ENCODE results near the gene KDF1. TPM values are rescaled to one million over a fixed set of nuclear protein-coding genes. Genes with fewer than 3 reads are reported as not detected.

The KDF1 gene
- total and polyA plus RNA-seq, 2 of the 13 experiments (the other 11 are each of a cell fraction or from before 2014, with no cell fraction given) = 1.9 to 4.9 TPM

DNA sequence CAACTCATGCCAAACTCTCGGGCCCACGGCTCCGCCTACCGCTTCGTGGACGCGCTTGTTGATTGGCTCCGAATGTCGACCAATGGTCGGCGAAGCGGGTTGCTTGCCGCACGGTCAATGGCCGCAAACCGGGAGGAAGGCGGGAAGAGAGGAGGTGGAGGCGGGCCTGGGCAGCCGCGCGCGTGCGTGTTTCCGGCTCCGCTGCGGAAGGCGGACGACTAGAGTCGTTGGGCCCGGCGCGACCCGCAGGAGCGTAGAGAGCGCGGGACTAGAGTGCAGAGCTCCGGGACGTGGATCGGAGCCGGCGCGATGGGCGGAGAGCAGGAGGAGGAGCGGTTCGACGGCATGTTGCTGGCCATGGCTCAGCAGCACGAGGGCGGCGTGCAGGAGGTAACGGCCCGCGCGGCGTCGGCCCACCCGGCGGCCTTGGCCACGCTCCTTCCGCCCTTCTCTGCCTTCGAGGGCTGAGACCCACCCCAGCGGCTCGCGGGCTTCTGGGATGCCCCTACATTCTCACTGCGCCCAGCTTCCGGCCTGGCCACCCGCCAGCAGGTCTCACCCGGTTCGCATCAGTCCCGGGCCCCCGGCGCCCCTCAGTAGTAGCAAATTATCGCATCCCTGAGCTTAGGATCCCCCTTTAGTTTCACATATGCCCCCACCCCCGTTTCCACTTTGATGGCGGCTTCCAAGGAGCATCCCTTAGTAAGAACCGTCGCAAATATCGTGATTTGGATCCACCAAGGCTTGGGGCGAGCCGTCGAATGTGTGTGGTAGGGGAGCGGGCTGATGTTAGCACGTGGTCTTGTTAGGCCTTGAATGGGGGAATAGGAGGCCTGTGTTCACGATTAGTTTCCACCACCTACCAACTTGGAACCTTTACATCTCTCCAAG is 38.5 kb downstream of the KDF1 start, which contains the start of gene NUDC (continued):
- TF ChIP-seq MLX (CRISPR knock-in tag; IDR thresholded peaks at IDR 0.05) = 0 out of 2 replicates have a peak, but pooled peaks have one; percentile 11
- TF ChIP-seq ZBED4 (CRISPR knock-in tag; IDR thresholded peaks at IDR 0.05; ENCODE audit: borderline replicate concordance) = no peak
- no peak for TF ChIP-seq GTF3A (CRISPR knock-in tag; conservative IDR thresholded peaks at IDR 0.05)
- TF ChIP-seq FOXM1 (CRISPR knock-in tag; IDR thresholded peaks at IDR 0.05) = no peak
- peak; percentile 89 for TF ChIP-seq KAT8 (CRISPR knock-in tag; IDR thresholded peaks at IDR 0.05)
- TF ChIP-seq, protein P1, sequence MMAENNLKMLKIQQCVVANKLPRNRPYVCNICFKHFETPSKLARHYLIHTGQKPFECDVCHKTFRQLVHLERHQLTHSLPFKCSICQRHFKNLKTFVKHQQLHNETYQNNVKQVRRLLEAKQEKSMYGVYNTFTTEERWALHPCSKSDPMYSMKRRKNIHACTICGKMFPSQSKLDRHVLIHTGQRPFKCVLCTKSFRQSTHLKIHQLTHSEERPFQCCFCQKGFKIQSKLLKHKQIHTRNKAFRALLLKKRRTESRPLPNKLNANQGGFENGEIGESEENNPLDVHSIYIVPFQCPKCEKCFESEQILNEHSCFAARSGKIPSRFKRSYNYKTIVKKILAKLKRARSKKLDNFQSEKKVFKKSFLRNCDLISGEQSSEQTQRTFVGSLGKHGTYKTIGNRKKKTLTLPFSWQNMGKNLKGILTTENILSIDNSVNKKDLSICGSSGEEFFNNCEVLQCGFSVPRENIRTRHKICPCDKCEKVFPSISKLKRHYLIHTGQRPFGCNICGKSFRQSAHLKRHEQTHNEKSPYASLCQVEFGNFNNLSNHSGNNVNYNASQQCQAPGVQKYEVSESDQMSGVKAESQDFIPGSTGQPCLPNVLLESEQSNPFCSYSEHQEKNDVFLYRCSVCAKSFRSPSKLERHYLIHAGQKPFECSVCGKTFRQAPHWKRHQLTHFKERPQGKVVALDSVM (CRISPR knock-in tag; IDR thresholded peaks at IDR 0.05) = no peak
- peak; percentile 24 for TF ChIP-seq XRCC5 (optimal IDR thresholded peaks at IDR 0.05; ENCODE audit: low read length)
- peak; percentile 60 for TF ChIP-seq ZMYM4 (CRISPR knock-in tag; IDR thresholded peaks at IDR 0.05)
- no peak; a peak in 1 of 4 replicates for TF ChIP-seq EP300 (IDR thresholded peaks at IDR 0.05; ENCODE audit: low read depth in 2 of 2, low read length in 2 of 2)
- peak; percentile 41; the same call in 1 of the 2 replicates for TF ChIP-seq EP300 (CRISPR knock-in tag; IDR thresholded peaks at IDR 0.05; ENCODE audit: borderline replicate concordance)
- no peak; the same call in 1 of the 2 replicates for TF ChIP-seq GFI1 (CRISPR knock-in tag; IDR thresholded peaks at IDR 0.05; ENCODE audit: borderline replicate concordance)
- TF ChIP-seq GTF2F1 (IDR thresholded peaks at IDR 0.05; ENCODE audit: low read length) = no peak
- peak; percentile 94 for TF ChIP-seq RNF2 (conservative IDR thresholded peaks at IDR 0.05; ENCODE audit: low read depth)
- peak; percentile 69 for TF ChIP-seq SRY (CRISPR knock-in tag; IDR thresholded peaks at IDR 0.05)
- peak; percentile 62 for TF ChIP-seq ZSCAN25 (CRISPR knock-in tag; IDR thresholded peaks at IDR 0.05)
- peak; percentile 21; the same call in 1 of the 2 replicates for TF ChIP-seq ZNF747 (CRISPR knock-in tag; IDR thresholded peaks at IDR 0.05; ENCODE audit: borderline replicate concordance)
- TF ChIP-seq, protein P2, sequence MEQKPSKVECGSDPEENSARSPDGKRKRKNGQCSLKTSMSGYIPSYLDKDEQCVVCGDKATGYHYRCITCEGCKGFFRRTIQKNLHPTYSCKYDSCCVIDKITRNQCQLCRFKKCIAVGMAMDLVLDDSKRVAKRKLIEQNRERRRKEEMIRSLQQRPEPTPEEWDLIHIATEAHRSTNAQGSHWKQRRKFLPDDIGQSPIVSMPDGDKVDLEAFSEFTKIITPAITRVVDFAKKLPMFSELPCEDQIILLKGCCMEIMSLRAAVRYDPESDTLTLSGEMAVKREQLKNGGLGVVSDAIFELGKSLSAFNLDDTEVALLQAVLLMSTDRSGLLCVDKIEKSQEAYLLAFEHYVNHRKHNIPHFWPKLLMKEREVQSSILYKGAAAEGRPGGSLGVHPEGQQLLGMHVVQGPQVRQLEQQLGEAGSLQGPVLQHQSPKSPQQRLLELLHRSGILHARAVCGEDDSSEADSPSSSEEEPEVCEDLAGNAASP (CRISPR knock-in tag; IDR thresholded peaks at IDR 0.05; ENCODE audit: borderline replicate concordance) = 0 out of 2 replicates have a peak, but pooled peaks have one; percentile 51
- TF ChIP-seq ZNF670 (CRISPR knock-in tag; IDR thresholded peaks at IDR 0.05; ENCODE audit: borderline replicate concordance) = no peak; the same call in 1 of the 2 replicates
- no peak for TF ChIP-seq NFATC3 (CRISPR knock-in tag; IDR thresholded peaks at IDR 0.05)
- no peak; the same call in none of the 2 replicates for TF ChIP-seq ZNF232 (CRISPR knock-in tag; IDR thresholded peaks at IDR 0.05; ENCODE audit: borderline replicate concordance)
- TF ChIP-seq NR2F6 (IDR thresholded peaks at IDR 0.05) = no peak
- TF ChIP-seq NR2F6 (CRISPR knock-in tag; IDR thresholded peaks at IDR 0.05) = peak; percentile 62
- peak; percentile 91 for TF ChIP-seq ZNF883 (CRISPR knock-in tag; IDR thresholded peaks at IDR 0.05; ENCODE audit: not compliant biosample characterization)
